ENCODE measurements around the gene CNDP2.

Gene CNDP2

GRCh38 chr18:74501386-74501785 is 5.2 kb downstream of the CNDP2 start:
- no peak for DNase-seq

GRCh38 chr18:74503137-74503536 is 7.0 kb downstream of the CNDP2 start:
- DNase-seq = no peak

GRCh38 chr18:74505776-74506175 is 9.6 kb downstream of the CNDP2 start:
- DNase-seq = no peak

- DNase-seq = no peak
Observed at GRCh38 chr18:74506448-74507084, 10.4 kb downstream of the CNDP2 start.

- no peak for DNase-seq
Observed at GRCh38 chr18:74507097-74507881, 11.1 kb downstream of the CNDP2 start.

- DNase-seq = no peak
Observed at GRCh38 chr18:74507927-74508326, 11.8 kb downstream of the CNDP2 start.

- no peak for DNase-seq
Observed at GRCh38 chr18:74508366-74508765, 12.2 kb downstream of the CNDP2 start.

- DNase-seq = no peak
Observed at GRCh38 chr18:74508821-74509225, 12.7 kb downstream of the CNDP2 start.

- DNase-seq = no peak
Observed at GRCh38 chr18:74509856-74510769, 13.9 kb downstream of the CNDP2 start.

- DNase-seq = no peak
Observed at GRCh38 chr18:74510770-74511095, 14.6 kb downstream of the CNDP2 start.

- DNase-seq = no peak
Observed at GRCh38 chr18:74511823-74512222, 15.7 kb downstream of the CNDP2 start.

- no peak for DNase-seq
Observed at GRCh38 chr18:74512321-74513053, 16.3 kb downstream of the CNDP2 start.

- no peak for DNase-seq
Observed at GRCh38 chr18:74513149-74513882, 17.2 kb downstream of the CNDP2 start.

- DNase-seq = no peak
Observed at GRCh38 chr18:74513883-74514205, 17.7 kb downstream of the CNDP2 start.

GRCh38 chr18:74514860-74515495 is 18.8 kb downstream of the CNDP2 start:
- DNase-seq = no peak

- DNase-seq = no peak
Observed at GRCh38 chr18:74515620-74516231, 19.6 kb downstream of the CNDP2 start.

- no peak for DNase-seq
Observed at GRCh38 chr18:74516271-74517235, 20.4 kb downstream of the CNDP2 start.

- DNase-seq = no peak
Observed at GRCh38 chr18:74517236-74517630, 21.1 kb downstream of the CNDP2 start.

- DNase-seq = no peak
Observed at GRCh38 chr18:74518456-74519295, 22.5 kb downstream of the CNDP2 start.
